H9 (cell line): ENCODE data around the gene SHH. TPM values are rescaled to one million over a fixed set of nuclear protein-coding genes. Genes with fewer than 3 reads are reported as not detected.

Experiments used
- DNase-seq: peaks from one replicate; pipeline ENCODE4 v3.0.0-alpha.2; 2017
- H2AFZ ChIP-seq: one replicate; pipeline ENCODE4 v1.6.1; 2013; ENCODE audit warnings: mild to moderate bottlenecking, low read length, control low read depth, moderate library complexity
- H2AK5ac ChIP-seq: 2 replicates; pipeline ENCODE4 v1.6.1; 2013; ENCODE audit warnings: low read length, control low read depth, mixed read lengths; ENCODE audit not compliant: insufficient read length
- H2BK120ac ChIP-seq: one replicate; pipeline ENCODE4 v1.6.1; 2013; ENCODE audit warnings: low read depth, mild to moderate bottlenecking, low read length, control low read depth, inconsistent platforms; ENCODE audit not compliant: poor library complexity, severe bottlenecking
- H2BK12ac ChIP-seq: 2 replicates; pipeline ENCODE4 v1.6.1; 2013; ENCODE audit warnings: low read length, control low read depth, mixed read lengths, low read depth; ENCODE audit not compliant: insufficient read length
- H2BK15ac ChIP-seq: 2 replicates; pipeline ENCODE4 v1.6.1; 2013; ENCODE audit warnings: low read depth, low read length, control low read depth
- H2BK20ac ChIP-seq: one replicate; pipeline ENCODE4 v1.6.1; 2013; ENCODE audit warnings: low read depth, mild to moderate bottlenecking, low read length, control low read depth, inconsistent platforms; ENCODE audit not compliant: poor library complexity, severe bottlenecking
- H2BK5ac ChIP-seq: 2 replicates; pipeline ENCODE4 v1.6.1; 2013; ENCODE audit warnings: low read length, control low read depth, mixed read lengths; ENCODE audit not compliant: insufficient read length
- H3K14ac ChIP-seq: 2 replicates; pipeline ENCODE4 v1.6.1; 2013; ENCODE audit warnings: low read length, control low read depth; ENCODE audit not compliant: insufficient read depth
- H3K18ac ChIP-seq: 2 replicates; pipeline ENCODE4 v1.6.1; 2013; ENCODE audit warnings: low read depth, mild to moderate bottlenecking, mixed read lengths, low read length, control low read depth; ENCODE audit not compliant: insufficient read length
- H3K23ac ChIP-seq: 2 replicates; pipeline ENCODE4 v1.6.1; 2013; ENCODE audit warnings: low read length, control low read depth, mixed read lengths, low read depth; ENCODE audit not compliant: insufficient read length
- H3K23me2 ChIP-seq: 2 replicates; pipeline ENCODE4 v1.6.1; 2013; ENCODE audit warnings: low read depth, mild to moderate bottlenecking, mixed read lengths, low read length, control low read depth; ENCODE audit not compliant: insufficient read length, poor library complexity, severe bottlenecking
- H3K27ac ChIP-seq: 2 replicates; pipeline ENCODE4 v1.5.1; 2013; ENCODE audit warnings: low read length, control low read depth, mixed read lengths, low read depth; ENCODE audit not compliant: insufficient read length
- H3K27me3 ChIP-seq: 2 replicates; pipeline ENCODE4 v1.6.1; 2013; ENCODE audit warnings: low read length, control low read depth, inconsistent platforms; ENCODE audit not compliant: insufficient read depth
- H3K4ac ChIP-seq: 2 replicates; pipeline ENCODE4 v1.6.1; 2013; ENCODE audit warnings: low read depth, mild to moderate bottlenecking, control low read depth, inconsistent platforms, low read length, moderate library complexity
- H3K4me1 ChIP-seq: 2 replicates; pipeline ENCODE4 v1.6.1; 2013; ENCODE audit warnings: low read length, control low read depth, inconsistent platforms; ENCODE audit not compliant: insufficient read depth
- H3K4me2 ChIP-seq: 2 replicates; pipeline ENCODE4 v1.6.1; 2013; ENCODE audit warnings: low read length, control low read depth, mixed read lengths; ENCODE audit not compliant: insufficient read length, insufficient read depth
- H3K56ac ChIP-seq: 2 replicates; pipeline ENCODE4 v1.6.1; 2013; ENCODE audit warnings: low read depth, mild to moderate bottlenecking, mixed read lengths, low read length, control low read depth; ENCODE audit not compliant: insufficient read length
- H3K79me1 ChIP-seq: 2 replicates; pipeline ENCODE4 v1.6.1; 2013; ENCODE audit warnings: low read depth, mild to moderate bottlenecking, moderate library complexity, low read length, control low read depth, inconsistent platforms; ENCODE audit not compliant: insufficient read depth, poor library complexity, severe bottlenecking
- H3K79me2 ChIP-seq: 2 replicates; pipeline ENCODE4 v1.6.1; 2013; ENCODE audit warnings: low read length, control low read depth, inconsistent platforms; ENCODE audit not compliant: insufficient read depth
- H3K9ac ChIP-seq: 2 replicates; pipeline ENCODE4 v1.6.1; 2013; ENCODE audit warnings: low read length, control low read depth, mixed read lengths; ENCODE audit not compliant: insufficient read length; ENCODE audit errors: extremely low read depth
- H3K9me3 ChIP-seq: one replicate; pipeline ENCODE4 v1.6.1; 2013; ENCODE audit warnings: low read depth, low read length, inconsistent platforms; ENCODE audit not compliant: control insufficient read depth
- H3T11ph ChIP-seq: one replicate; pipeline ENCODE4 v1.6.1; 2013; ENCODE audit warnings: mild to moderate bottlenecking, low read length, control low read depth, inconsistent platforms
- H4K20me1 ChIP-seq: one replicate; pipeline ENCODE4 v1.6.1; 2013; ENCODE audit not compliant: control insufficient read depth, insufficient read length, insufficient read depth
- H4K5ac ChIP-seq: 2 replicates; pipeline ENCODE4 v1.6.1; 2013; ENCODE audit warnings: low read depth, mild to moderate bottlenecking, mixed read lengths, low read length, control low read depth; ENCODE audit not compliant: insufficient read length
- H4K8ac ChIP-seq: replicated peaks from 2 replicates; pipeline ENCODE4 v1.6.1; 2013; ENCODE audit warnings: low read length, control low read depth, mixed read lengths, low read depth; ENCODE audit not compliant: insufficient read length
- H4K91ac ChIP-seq: 2 replicates; pipeline ENCODE4 v1.6.1; 2013; ENCODE audit warnings: low read depth, mild to moderate bottlenecking, moderate library complexity, mixed read lengths, low read length, control low read depth; ENCODE audit not compliant: insufficient read length
- H3K27ac Mint-ChIP-seq, 3 experiments: 2 replicates in 2 of 3; 3 replicates in 1 of 3; pipeline ENCODE4 v1.8.0; 2020 to 2021; ENCODE audit warnings: mixed read lengths in 3 of 3, mild to moderate bottlenecking in 1 of 3, moderate library complexity in 1 of 3
- H3K27me3 Mint-ChIP-seq: 2 replicates; pipeline ENCODE4 v1.8.0; 2021; ENCODE audit warnings: low read depth, mild to moderate bottlenecking, moderate library complexity, mixed read lengths
- H3K36me3 Mint-ChIP-seq, 3 experiments: 2 replicates in 2 of 3; 3 replicates in 1 of 3; pipeline ENCODE4 v1.8.0; 2020 to 2021; ENCODE audit warnings: low read depth in 3 of 3, mixed read lengths in 3 of 3; ENCODE audit not compliant: insufficient read depth in 1 of 3
- H3K4me1 Mint-ChIP-seq, 2 experiments: 2 replicates each; pipeline ENCODE4 v1.8.0; 2020; ENCODE audit warnings: mixed read lengths in 2 of 2
- H3K4me3 Mint-ChIP-seq, 2 experiments: 2 replicates in 1 of 2; 3 replicates in 1 of 2; pipeline ENCODE4 v1.8.0; 2020 to 2021; ENCODE audit warnings: mild to moderate bottlenecking in 2 of 2, mixed read lengths in 2 of 2, moderate library complexity in 1 of 2
- H3K9me3 Mint-ChIP-seq, 2 experiments: 2 replicates in 1 of 2; 3 replicates in 1 of 2; pipeline ENCODE4 v1.8.0; 2020; ENCODE audit warnings: mild to moderate bottlenecking in 2 of 2, mixed read lengths in 2 of 2, moderate library complexity in 1 of 2
- WGBS: extraction: QIAGEN DNeasy Blood & Tissue Kit; methylation state at CpG from one replicate; pipeline ENCODE4 v1.1.7; 2013; ENCODE audit warnings: missing lambda C conversion rate, low lambda C conversion rate, mixed read lengths; ENCODE audit not compliant: insufficient read length; ENCODE audit errors: extremely low coverage; 5-methylcytosine and 5-hydroxymethylcytosine counted together
- total RNA-seq: library from RNA; stranded (reverse); gene quantifications from 2 replicates; pipeline ENCODE4 v1.2.1, GENCODE V29; 2021
- TF ChIP-seq, protein P1 (sequence below): fragments of 200-600 bp; sonication (generic); conservative IDR thresholded peaks from 3 replicates; pipeline ENCODE4 v1.8.0; 2021; ENCODE audit warnings: antibody characterized with exemption, mild to moderate bottlenecking

Gene SHH
- total RNA-seq, 1 experiment from 2014 or later: 0.07 TPM

- H4K91ac ChIP-seq: no peak overlapping the region
- H3K9me3 ChIP-seq: no peaks in the 10 kb centered on the region
- no peaks in the 10 kb centered on the region; a peak in 2 of 5 replicates for H3K9me3 Mint-ChIP-seq
- DNase-seq: no peak
- no peak overlapping the region for H3K4me3 Mint-ChIP-seq
- no peak overlapping the region for H4K5ac ChIP-seq
- no peaks in the 10 kb centered on the region for H3K79me2 ChIP-seq
- WGBS: no CpG with 5 or more reads among the region's 16 CpGs
- peaks cover 5% of the 10 kb centered on the region for H3K23me2 ChIP-seq
- H3K4me1 Mint-ChIP-seq: peaks cover 3 to 25% of the 10 kb centered on the region in 2 experiments
- H4K8ac ChIP-seq: no peak overlapping the region
- no peak overlapping the region for H3K4ac ChIP-seq
- H4K20me1 ChIP-seq: no peaks in the 10 kb centered on the region
- no peak overlapping the region for H3T11ph ChIP-seq
- H3K79me1 ChIP-seq: no peaks in the 10 kb centered on the region
- H3K27me3 ChIP-seq: peaks cover 29% of the 10 kb centered on the region
- H2AK5ac ChIP-seq: no peak overlapping the region
- H2BK120ac ChIP-seq: no peak overlapping the region
- no peak overlapping the region for H3K27ac ChIP-seq
- no peak overlapping the region for H3K18ac ChIP-seq
- H3K27ac Mint-ChIP-seq: peak overlapping the region in 1 of 3 experiments; percentile 91; a peak in 1 of 7 replicates
- H2BK5ac ChIP-seq: no peak overlapping the region
- TF ChIP-seq, protein P1, sequence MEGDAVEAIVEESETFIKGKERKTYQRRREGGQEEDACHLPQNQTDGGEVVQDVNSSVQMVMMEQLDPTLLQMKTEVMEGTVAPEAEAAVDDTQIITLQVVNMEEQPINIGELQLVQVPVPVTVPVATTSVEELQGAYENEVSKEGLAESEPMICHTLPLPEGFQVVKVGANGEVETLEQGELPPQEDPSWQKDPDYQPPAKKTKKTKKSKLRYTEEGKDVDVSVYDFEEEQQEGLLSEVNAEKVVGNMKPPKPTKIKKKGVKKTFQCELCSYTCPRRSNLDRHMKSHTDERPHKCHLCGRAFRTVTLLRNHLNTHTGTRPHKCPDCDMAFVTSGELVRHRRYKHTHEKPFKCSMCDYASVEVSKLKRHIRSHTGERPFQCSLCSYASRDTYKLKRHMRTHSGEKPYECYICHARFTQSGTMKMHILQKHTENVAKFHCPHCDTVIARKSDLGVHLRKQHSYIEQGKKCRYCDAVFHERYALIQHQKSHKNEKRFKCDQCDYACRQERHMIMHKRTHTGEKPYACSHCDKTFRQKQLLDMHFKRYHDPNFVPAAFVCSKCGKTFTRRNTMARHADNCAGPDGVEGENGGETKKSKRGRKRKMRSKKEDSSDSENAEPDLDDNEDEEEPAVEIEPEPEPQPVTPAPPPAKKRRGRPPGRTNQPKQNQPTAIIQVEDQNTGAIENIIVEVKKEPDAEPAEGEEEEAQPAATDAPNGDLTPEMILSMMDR: no peak
- H3K4me2 ChIP-seq: no peak overlapping the region
- H3K56ac ChIP-seq: no peak overlapping the region
- H2BK12ac ChIP-seq: no peak overlapping the region
- H3K36me3 Mint-ChIP-seq: no peaks in the 10 kb centered on the region; a peak in 2 of 7 replicates
- H3K9ac ChIP-seq: no peak overlapping the region
- no peak overlapping the region for H2BK20ac ChIP-seq
- H3K23ac ChIP-seq: no peak overlapping the region
- H2BK15ac ChIP-seq: no peak overlapping the region
- H3K4me1 ChIP-seq: no peaks in the 10 kb centered on the region
- H3K14ac ChIP-seq: no peak overlapping the region
- H2AFZ ChIP-seq: no peak overlapping the region
- peaks cover 52% of the 10 kb centered on the region for H3K27me3 Mint-ChIP-seq
Observed at GRCh38 chr7:155816996-155817395, 4.7 kb upstream of the SHH start.
